SIG-M5 (cell line): Measurements from ENCODE around the gene PLCL1.

ENCODE experiments used
- DNase-seq: peaks from one replicate; lab custom pipeline; 2025; lab: John Stamatoyannopoulos, UW

Gene PLCL1

GRCh38 chr2:197857476-197858107 lies 53.2 kb downstream of the PLCL1 start:
- no peak for DNase-seq

GRCh38 chr2:197858607-197859140 lies 54.3 kb downstream of the PLCL1 start:
- no peak for DNase-seq

- no peak for DNase-seq
Measured at GRCh38 chr2:197862246-197862955, 58.0 kb downstream of the PLCL1 start.

- no peak for DNase-seq
Measured at GRCh38 chr2:197863744-197864143, 59.4 kb downstream of the PLCL1 start.

GRCh38 chr2:197866455-197866854 lies 62.1 kb downstream of the PLCL1 start:
- DNase-seq: no peak

GRCh38 chr2:197867033-197867432 lies 62.6 kb downstream of the PLCL1 start:
- no peak for DNase-seq

GRCh38 chr2:197867624-197868023 lies 63.2 kb downstream of the PLCL1 start:
- no peak for DNase-seq

GRCh38 chr2:197868206-197868605 lies 63.8 kb downstream of the PLCL1 start:
- no peak for DNase-seq

GRCh38 chr2:197869041-197869440 lies 64.6 kb downstream of the PLCL1 start:
- DNase-seq: no peak

- no peak for DNase-seq
Measured at GRCh38 chr2:197869501-197870111, 65.2 kb downstream of the PLCL1 start.

GRCh38 chr2:197870137-197870536 lies 65.7 kb downstream of the PLCL1 start:
- DNase-seq: no peak

GRCh38 chr2:197871780-197872456 lies 67.5 kb downstream of the PLCL1 start:
- DNase-seq: no peak

- no peak for DNase-seq
Measured at GRCh38 chr2:197873293-197873701, 68.9 kb downstream of the PLCL1 start.

GRCh38 chr2:197875763-197876162 lies 71.4 kb downstream of the PLCL1 start:
- DNase-seq: no peak

GRCh38 chr2:197876524-197876923 lies 72.1 kb downstream of the PLCL1 start:
- DNase-seq: no peak

GRCh38 chr2:197877038-197877437 lies 72.6 kb downstream of the PLCL1 start:
- no peak for DNase-seq

GRCh38 chr2:197878792-197879191 lies 74.4 kb downstream of the PLCL1 start:
- no peak for DNase-seq

GRCh38 chr2:197879812-197880408 lies 75.5 kb downstream of the PLCL1 start:
- no peak for DNase-seq

- no peak for DNase-seq
Measured at GRCh38 chr2:197883354-197884032, 79.1 kb downstream of the PLCL1 start.

GRCh38 chr2:197884252-197884651 lies 79.9 kb downstream of the PLCL1 start:
- DNase-seq: no peak

GRCh38 chr2:197885126-197885525 lies 80.7 kb downstream of the PLCL1 start:
- no peak for DNase-seq

GRCh38 chr2:197885587-197885986 lies 81.2 kb downstream of the PLCL1 start:
- no peak for DNase-seq
